Neural progenitor cell (in vitro differentiated cells): ENCODE results near the gene ORC5.

Source experiments
- EZH2 ChIP-seq: fragments of 200-600 bp; sonication (generic); IDR thresholded peaks from 2 replicates; pipeline ENCODE4 v1.6.1; 2017; ENCODE audit warnings: antibody characterized with exemption, mild to moderate bottlenecking, moderate library complexity
- EZH2phosphoT487 ChIP-seq: fragments of 200-600 bp; sonication (generic); IDR thresholded peaks from 2 replicates; pipeline ENCODE4 v1.6.1; 2017; ENCODE audit warnings: antibody characterized with exemption
- TF ChIP-seq, protein P1 (sequence below): fragments of 200-600 bp; sonication (generic); IDR thresholded peaks from 2 replicates; pipeline ENCODE4 v1.5.1; 2017; ENCODE audit warnings: antibody characterized with exemption, mild to moderate bottlenecking

DNA sequence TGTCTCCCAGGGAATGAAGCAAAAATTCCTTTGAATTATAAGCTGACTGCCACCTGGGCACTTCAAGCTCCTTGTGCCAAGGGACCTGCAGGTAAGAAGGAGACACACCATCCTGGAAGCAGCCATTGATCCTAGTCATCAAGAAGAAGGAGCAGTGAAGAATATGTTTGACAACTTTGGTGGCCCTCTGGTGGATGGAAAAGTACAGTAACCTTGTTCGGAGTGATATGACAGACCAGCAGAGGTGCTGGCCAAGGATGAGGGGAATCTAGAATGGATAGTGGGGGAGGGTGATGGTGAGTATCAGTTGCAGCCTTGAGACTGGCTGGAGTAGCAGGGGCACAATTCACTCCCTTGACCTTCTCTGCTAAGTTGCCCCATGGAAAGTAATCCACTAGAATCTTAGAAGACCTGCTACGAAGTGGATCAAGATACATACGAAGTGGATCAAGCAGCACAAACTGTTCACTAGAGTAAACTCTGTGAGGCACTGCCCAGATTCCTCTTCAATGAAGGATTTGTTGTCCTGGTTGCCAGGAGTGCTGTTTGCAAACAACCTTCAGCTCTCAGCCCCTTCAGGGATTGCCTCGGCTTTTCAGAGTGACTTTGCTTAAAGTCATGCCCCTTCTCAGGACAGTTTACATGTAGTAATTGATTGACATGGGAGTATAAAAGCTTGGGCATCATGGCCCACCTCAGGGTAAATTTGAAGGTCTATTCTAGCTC is 44.8 kb upstream of the ORC5 start:
- TF ChIP-seq, protein P1, sequence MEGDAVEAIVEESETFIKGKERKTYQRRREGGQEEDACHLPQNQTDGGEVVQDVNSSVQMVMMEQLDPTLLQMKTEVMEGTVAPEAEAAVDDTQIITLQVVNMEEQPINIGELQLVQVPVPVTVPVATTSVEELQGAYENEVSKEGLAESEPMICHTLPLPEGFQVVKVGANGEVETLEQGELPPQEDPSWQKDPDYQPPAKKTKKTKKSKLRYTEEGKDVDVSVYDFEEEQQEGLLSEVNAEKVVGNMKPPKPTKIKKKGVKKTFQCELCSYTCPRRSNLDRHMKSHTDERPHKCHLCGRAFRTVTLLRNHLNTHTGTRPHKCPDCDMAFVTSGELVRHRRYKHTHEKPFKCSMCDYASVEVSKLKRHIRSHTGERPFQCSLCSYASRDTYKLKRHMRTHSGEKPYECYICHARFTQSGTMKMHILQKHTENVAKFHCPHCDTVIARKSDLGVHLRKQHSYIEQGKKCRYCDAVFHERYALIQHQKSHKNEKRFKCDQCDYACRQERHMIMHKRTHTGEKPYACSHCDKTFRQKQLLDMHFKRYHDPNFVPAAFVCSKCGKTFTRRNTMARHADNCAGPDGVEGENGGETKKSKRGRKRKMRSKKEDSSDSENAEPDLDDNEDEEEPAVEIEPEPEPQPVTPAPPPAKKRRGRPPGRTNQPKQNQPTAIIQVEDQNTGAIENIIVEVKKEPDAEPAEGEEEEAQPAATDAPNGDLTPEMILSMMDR: no peak
- no peak for TF ChIP-seq EZH2
- TF ChIP-seq EZH2phosphoT487: no peak
